HG03565 (cell line): Measurements from ENCODE around the gene PLA2G4A.

ENCODE experiments used
- ATAC-seq: cut with Tn5 transposase; IDR thresholded peaks from one replicate; pipeline ENCODE4 v1.9.1; 2021; ENCODE audit warnings: mild to moderate bottlenecking, moderate library complexity; ENCODE audit not compliant: unreplicated experiment

Gene PLA2G4A

DNA sequence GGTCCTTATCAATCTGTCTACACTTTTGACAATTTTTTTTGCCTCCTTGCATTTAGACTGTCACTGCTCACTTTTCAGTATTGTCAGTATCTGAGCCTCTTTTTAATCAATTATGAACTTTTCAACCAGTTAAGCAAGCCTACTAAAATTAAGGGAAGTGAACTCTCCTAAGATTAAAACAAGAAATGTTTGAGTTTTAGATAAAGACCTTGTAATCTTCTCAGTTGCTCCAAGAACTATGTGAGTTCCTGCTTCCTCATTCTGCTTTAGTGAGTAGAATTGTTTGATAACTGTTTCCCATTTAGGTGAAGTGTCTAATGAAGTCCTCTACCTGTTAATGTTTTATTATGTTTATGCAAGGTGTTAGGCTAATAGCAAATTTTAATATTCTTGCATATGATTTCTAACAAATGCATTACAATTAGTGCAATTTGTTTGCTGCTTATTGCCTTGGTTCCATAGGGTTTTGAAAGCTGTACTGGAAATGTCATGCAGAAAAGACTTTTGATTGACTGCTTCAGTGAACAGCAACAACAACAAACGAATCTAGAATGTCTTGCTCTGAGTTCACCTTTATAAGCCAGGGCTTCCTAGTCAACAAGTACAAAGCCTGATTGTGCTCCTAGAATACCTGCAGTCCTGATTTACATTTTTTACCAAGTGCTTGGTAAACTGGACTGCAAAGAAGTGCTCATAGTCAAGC lies 40.9 kb downstream of the PLA2G4A start:
- no peak for ATAC-seq

DNA sequence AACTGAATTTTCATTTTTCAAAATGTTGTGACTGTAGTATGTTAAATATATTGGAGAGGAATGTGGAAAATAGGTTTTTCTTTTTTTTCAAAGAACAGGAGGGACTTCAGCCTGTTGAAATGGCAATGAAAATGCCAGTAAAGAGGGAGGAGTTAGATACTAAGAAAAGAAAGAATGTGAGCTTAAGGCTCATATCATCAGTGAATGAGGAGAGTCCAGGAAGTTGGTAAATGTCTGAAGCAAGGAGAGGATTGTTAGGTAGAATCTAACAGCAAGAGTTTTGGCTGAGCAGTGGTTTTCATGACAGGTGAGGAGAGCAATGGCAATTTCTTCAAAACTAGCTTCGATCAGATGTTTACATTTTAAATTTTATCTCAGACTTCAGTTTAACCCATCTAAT lies 43.0 kb downstream of the PLA2G4A start:
- no peak for ATAC-seq

DNA sequence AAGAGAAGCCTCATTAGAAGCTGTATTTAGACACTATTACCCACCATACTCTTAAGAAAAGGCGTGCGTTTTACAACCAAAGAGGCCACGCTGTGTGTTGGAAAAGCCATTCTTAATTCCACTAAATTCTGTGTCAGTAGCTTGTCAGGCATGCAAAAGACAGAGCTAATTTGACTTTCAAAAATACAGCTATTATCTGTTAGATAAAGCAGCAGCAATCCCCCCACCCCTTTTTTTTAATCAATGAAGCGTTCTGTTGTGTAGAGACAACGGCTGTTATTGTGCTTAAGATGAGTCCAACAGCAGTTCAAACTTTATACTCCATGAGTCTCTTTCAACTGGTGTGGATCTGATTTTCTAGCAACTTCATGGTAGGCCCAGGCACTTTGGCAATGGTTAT lies 43.5 kb downstream of the PLA2G4A start:
- no peak for ATAC-seq

DNA sequence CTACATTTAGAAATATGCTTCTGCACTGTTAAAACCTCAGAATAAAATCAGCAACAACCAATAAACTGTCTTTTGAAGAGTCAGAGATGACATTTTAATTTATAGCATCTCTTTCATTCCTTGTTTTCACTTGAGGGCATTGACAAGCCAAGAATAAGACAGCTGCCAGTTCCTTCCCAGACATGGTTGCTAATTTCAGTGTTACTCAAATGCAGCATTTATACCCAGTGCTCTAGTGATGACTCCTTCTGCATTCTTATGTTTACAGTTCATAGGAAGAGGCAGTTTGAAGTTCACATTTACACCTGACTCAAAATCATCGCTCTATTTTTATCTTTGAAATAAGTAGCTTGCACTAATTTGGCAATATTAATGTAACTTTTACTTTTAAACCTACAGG lies 44.9 kb downstream of the PLA2G4A start:
- ATAC-seq = no peak

DNA sequence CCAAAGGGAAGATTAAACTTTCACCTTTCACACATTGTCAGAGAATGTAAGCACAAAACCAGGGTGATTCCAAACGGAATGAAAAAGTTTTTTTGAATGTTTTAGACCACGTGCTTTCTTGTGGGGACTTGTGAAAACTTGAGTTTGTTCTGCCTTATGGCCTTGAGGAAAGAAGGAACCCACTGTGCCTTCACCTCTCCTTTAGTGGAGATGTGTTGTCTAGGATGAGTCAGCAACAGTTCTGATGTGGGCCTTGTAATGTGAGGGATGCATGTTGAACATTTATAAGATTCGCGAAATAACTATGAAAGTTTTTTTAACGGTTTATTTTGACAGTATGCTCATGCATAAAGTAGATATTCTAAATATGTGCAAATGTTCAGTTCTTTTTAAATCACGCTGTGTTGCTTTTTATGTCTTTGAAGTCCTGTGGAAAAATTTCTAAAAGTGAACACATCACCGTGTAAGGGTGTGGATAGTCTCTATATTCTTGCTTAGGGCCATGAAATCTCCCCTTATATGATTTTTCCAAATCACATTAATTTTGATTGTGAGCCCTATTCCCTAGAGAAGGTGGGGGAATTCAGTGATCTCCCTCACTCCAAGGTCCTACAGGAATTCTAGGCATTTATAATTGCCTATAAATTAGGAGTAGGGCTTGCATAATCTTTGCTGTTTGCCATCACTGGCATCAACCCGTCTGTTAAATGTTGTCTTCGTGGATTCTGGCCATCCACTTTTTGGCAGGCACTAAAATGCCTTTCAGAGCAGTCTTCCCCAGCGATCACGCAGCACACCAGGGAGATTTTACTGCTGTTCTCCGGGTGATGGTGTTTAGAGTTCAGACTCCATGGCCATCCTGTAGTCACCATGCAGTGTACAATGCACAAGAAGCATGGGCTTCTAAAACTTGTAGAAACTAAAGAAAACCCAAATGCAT lies 47.4 kb downstream of the PLA2G4A start:
- ATAC-seq = no peak

DNA sequence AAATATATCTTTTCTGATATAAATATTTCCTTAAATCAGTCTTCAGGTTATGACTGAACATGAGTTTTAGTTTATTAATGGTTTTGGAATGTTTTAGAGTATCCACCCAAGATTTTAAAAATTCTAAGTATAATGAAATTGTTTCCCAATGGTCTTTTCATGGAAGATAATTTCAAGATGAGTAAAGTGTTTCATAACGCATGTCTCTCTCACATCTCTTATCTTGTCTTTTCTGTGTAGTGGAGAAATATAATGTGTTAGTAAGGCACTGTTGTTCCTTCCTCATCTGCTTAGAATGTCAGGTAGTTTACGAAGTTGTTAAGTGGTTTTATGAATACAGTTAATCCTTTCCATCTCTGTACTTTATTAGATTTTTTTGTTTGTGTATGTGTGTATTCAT lies 49.6 kb downstream of the PLA2G4A start:
- no peak for ATAC-seq

DNA sequence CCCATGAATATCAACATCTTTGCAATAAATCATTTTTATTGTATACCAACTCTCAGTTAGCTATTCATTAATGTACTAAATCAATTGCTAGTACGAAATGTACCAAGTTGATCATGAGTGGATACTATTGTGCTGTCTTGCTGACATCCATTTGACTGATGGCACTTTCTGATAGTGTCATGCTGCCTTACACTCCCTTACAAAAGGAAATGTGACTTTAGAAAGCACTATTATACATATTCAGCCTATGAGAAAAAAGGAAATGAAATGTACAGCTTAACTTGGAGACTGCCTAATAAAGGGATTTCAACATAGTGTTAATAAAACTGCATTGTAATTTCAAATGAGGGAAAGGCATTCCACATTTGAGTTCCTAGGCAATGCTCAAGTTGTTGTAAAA lies 52.2 kb downstream of the PLA2G4A start:
- no peak for ATAC-seq

DNA sequence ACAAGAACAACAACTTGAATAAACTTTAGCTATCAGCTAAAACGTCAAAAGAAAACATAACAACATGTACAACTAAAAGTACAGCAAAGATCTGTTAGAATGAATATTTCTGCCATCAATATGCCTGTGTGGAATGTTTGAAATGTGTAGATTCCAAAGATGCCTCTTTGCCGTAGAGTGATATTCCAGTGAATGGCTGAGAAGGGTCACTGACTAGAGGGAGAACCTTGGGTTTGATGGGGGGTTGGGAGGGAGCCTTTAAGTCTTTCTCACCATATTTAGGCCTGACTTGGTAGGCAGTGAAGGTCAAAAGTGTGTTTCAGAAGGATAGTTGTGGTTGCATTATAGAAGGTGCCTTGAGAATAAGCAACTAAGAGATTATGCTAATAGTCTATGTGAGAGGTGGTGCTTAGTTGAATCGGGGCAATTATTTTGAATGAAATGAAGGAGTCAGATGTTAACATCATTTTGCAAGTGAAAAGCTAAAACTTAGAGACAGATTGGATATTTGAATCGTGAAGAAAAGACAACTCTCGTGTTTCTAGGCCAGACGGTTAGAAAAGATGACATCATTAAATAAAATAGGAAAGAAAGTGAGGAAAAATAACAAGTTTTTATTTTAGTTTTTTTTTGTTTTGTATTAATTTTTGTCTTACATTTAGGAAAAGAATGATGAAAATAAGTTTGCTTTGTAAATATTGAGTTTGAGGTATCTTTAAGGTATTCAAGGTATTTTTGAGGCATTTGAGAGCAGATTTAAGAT lies 53.8 kb downstream of the PLA2G4A start:
- ATAC-seq = no peak

DNA sequence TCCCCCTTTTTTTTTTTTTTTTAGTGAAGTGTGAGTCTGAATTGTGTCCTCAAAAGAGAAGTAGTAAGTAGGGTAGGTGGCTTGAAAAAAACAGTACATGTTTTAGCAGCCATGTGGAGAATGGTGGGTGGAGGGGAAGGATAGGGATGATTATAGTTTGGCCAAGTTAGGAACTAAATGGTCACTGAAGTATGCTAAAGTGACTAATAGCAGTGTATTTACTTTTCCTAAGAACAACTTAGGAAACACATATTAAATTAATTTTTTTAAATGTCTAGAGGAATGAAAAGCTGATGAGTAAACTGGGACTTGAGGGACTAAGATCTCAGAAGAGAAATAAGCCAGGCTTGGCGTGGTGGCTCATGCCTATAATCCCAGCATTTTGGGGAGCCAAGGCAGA lies 55.5 kb downstream of the PLA2G4A start:
- no peak for ATAC-seq

DNA sequence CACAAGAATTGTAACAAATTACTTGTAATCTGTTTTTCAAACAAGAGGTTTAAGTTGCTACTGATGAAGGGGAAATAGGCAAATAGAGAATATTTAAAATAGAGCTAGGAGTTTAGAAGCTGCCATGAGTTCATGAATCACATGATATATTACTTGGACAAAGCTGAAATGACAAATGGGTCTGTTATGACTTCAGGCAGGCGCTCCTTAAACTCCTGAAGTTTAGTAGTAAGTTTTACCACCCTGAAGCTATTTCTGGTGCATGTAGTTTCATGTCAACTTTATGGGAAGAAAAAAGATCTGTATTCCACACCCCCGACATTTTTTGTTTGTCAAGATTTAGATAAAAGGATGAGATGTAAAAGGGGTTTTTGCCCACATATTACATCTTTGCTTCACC lies 58.5 kb downstream of the PLA2G4A start:
- ATAC-seq = no peak

DNA sequence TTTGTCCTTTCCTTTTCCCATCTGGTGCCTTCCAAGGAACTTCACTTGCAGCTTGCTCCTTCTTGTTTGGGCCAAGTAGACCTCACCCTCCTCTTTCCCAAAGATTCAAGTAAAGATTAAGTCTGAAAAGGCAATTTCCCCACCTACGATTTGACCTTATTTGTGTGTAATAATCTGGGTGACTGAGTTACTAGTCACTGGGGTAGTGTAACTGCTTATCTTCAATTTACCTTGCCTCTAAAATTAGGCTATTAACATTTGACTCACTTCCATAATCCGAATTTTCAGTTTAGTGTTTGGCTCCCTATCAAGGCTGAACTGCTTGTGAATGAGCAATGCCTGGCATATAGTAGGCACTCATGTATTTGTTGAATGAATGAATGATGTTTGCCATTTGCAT lies 59.6 kb downstream of the PLA2G4A start:
- ATAC-seq = no peak

DNA sequence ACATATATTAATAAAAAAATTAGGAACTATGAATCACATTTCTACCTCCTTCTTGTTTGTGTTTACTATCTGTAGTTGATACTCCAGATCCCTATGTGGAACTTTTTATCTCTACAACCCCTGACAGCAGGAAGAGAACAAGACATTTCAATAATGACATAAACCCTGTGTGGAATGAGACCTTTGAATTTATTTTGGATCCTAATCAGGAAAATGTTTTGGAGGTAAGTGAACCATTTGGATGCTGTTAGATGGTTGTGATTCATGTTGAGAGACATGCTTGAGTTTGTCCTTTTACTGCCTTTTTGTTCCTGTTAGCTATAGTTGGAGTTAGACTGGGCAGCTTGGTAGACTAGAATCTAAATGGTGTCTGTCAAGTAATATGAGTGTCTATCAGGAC lies 64.2 kb downstream of the PLA2G4A start:
- ATAC-seq = no peak

DNA sequence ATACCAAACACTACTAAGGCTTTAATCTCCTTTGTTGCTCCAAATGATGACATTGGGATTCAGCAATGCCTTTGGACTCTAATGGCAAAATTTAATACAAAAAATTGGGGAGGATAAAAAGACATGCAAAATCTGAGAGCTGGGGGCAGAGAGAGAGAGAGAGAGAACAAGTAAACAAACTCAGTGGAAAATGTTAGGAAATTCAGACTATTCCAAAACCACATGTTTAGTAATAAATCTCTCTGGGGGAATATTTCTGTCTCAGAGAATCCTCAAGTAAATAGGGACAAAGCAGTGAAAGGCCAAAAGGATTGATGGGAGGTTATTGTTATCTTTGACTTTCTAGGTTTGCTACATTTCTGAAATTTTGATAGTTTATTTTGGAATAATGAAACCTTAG lies 65.7 kb downstream of the PLA2G4A start:
- no peak for ATAC-seq

DNA sequence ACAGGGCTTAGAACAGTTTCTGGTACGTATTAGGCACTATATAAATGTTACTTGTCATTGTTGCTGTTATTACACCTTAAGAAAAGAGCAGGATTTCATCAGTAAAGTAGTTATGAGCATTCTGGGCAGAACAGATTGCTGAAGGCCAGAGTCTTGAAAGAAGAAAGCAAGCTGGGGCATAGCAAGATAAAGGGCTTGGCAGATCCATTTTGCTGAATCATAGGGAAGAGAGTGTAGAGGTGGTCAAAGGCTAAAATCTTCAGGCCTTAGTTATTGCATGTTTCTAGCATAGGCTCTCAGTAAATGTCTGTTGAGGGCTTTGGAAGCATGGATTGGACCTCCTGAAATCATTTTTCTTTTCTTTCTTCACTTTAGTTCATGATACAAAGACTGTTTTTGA lies 67.5 kb downstream of the PLA2G4A start:
- no peak for ATAC-seq

DNA sequence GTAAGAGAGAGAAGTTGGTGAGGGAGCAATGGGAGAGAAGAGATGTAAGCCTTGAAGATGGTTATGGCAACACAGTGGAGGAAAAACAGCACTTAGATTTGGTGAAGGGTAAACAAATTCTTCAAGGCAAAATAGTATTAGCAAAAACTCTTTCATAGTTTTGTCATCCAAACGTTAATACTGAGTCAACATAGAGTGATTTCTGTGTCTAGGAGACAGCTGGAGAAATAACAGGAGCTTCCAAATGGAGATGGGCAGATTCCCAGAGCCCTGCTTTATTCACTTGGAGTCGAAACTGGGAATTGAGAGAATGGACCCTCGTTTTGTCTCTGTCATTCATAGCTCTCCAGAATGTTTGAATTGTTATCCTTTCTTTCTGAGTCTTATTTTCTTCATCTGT lies 68.3 kb downstream of the PLA2G4A start:
- ATAC-seq = no peak

DNA sequence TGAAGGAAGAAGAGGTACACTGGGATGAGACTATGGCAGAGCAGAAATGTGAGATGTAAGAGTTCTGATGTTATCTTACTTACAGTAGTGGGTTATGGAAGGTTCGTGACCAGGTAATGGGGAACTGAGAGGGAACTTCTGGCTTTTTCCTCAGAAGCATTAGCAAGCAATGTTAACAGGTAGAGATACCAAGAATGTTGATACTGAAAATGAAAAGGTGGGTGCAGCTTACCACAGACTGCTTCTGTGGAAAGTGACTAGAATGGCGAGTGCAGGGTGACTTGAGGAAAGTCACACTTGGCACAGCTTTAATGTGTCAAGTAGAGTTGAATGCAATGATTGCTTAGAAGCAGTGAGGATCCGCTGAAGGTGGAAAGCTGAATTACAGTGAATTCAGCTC lies 70.8 kb downstream of the PLA2G4A start:
- peak; percentile 93 for ATAC-seq

DNA sequence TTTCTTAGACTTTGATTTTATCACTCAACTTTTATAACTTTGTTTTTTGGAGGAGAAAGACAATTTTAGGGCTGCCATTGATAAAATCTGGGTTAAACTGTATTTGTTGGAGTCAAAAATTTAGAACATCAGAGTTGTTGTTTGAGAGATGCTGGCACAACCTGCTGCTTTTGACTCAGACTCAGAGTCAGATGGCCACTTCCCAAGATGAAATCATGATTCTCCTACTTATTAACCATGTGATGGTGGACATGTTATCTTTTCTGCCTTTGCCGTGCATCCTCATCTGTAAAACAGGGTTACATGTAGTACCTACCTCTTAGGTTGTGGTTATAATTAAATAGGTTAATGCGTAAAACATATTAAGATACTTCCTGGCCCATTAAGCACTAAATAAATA lies 71.2 kb downstream of the PLA2G4A start:
- ATAC-seq = no peak

DNA sequence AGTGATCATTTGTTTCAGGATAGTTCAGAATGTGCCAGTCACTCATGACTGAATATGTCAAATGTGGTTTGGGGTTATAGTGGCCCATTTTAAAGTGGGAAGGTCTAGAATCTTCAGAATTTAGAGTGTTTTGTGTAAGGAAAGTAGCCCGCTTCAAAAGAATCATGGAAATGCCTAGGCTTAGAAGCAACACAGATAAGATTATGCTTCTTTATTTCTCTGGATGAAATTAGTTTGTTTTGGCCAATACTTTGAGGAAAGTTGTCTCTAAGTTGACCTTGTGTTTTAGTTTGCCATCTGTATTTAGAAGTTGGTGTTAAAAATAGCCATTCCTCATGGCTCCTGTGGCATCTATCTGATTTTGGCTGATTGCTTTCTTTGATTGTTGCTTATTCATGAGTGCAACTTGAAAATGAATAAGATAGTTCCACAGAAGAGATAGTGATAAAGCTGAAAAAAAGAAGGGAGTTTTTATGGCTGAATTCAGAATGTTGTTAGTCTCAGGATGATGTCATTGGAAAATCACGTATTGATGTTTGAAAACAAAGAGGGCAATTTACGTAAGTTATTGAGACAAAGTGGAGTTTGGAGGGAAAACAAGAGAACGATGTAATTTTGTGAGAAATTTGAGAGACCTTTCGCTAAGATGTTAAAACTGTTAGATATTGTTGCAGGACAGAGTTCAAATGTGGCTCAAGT lies 71.9 kb downstream of the PLA2G4A start:
- no peak for ATAC-seq

DNA sequence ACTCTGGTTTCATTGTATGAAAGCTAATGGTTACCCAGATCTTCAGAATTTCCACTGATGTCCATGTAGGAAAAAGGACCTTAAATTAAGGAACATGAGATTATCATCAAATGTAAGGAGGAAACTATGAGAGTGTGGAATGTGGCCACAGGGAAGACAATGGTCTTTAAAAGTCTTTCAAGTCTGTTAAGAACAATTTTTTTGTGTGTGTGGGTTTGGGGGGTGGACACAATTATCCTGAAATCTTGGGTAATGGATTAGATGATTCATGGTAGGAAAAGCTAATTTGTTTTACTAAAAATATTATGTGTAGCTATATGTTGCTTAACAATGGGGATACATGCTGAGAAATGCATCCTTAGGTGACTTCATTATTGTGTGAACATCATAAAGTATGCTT lies 72.9 kb downstream of the PLA2G4A start:
- ATAC-seq = no peak

DNA sequence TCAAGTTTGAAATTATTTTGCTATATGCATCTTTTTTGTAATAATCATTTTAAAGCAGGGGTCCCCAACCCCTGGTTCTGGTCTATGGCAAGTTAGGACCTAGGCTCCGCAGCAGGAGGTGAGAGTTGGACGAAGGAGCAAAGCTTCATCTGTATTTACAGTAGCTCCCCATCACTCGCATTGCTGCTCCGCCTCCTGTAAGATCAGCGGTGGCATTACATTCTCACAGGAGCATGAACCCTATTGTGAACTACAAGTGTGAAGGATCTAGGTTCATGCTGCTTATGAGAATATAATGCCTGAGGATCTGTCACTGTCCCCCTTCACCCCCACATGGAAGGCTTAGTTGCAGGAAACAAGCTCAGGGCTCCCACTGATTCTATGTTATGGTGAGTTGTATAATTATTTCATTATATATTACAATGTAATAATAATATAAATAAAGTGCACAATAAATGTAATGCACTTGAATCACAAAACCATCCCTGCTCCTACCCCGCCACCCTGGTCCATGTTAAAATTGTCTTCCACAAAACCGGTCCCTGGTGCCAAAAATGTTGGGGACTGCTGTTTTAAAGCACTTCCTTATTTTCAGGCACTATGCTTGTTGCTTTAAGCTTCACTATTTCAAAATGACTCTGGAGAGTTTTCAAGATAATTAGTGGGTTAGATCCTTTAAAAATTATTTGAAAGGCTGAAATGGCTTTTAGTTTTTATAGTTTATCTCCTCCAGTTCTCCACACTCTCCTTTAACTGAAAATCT lies 74.8 kb downstream of the PLA2G4A start:
- ATAC-seq = no peak
